Measurements from ENCODE around the gene ZAP70. TPM values are rescaled to one million over a fixed set of nuclear protein-coding genes. Genes with fewer than 3 reads are reported as not detected.

ZAP70 gene
- total RNA-seq, 1 experiment from 2014 or later, result not detected

DNA sequence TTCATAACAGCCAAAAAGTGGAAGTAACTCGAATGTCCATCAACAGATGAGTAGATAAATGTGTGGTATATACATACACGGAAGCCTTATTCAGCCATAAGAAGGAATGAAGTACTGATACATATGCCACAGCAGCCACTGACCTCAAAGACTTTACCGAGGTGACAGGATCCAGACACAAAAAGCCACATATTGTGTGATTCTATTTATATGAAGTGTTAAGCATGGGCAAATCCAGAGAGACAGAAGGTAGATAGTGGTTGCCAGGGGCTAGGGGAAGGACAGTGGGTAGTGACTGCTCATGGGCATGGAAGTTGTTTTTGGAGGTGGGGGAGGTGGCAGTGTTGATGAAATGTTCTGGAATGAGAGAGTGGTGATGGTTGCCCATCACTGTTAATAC, 33.9 kb downstream of the ZAP70 start:
- CTCF ChIA-PET, result no interaction called here
- POLR2A ChIA-PET (ENCODE audit: low non-redundant PET), result no interaction called here
- no peak for TF ChIP-seq EZH2 (IDR thresholded peaks at IDR 0.05; ENCODE audit: borderline replicate concordance, low read depth, low read length, poor library complexity, severe bottlenecking)
- TF ChIP-seq, protein P1, sequence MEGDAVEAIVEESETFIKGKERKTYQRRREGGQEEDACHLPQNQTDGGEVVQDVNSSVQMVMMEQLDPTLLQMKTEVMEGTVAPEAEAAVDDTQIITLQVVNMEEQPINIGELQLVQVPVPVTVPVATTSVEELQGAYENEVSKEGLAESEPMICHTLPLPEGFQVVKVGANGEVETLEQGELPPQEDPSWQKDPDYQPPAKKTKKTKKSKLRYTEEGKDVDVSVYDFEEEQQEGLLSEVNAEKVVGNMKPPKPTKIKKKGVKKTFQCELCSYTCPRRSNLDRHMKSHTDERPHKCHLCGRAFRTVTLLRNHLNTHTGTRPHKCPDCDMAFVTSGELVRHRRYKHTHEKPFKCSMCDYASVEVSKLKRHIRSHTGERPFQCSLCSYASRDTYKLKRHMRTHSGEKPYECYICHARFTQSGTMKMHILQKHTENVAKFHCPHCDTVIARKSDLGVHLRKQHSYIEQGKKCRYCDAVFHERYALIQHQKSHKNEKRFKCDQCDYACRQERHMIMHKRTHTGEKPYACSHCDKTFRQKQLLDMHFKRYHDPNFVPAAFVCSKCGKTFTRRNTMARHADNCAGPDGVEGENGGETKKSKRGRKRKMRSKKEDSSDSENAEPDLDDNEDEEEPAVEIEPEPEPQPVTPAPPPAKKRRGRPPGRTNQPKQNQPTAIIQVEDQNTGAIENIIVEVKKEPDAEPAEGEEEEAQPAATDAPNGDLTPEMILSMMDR (conservative IDR thresholded peaks at IDR 0.05; ENCODE audit: low read depth, low read length), result no peak
- no peak overlapping the region for H3K27ac ChIP-seq (ENCODE audit: low read depth, low read length, poor library complexity, severe bottlenecking)
- intact Hi-C loops (cut with micrococcal nuclease; ENCODE audit: unreplicated experiment), result no loop called here
- BruUV-seq (replicated peaks), result no TSS peak
- H3K27me3 ChIP-seq (replicated peaks; ENCODE audit: insufficient read depth, low read depth, low read length, poor library complexity), result no peaks in the 10 kb centered on the region
- H3K9me3 ChIP-seq (ENCODE audit: low read depth, low read length, poor library complexity, severe bottlenecking), result no peaks in the 10 kb centered on the region
- no peak for DNase-seq (ENCODE audit: low spot score)
- H3K36me3 ChIP-seq (ENCODE audit: insufficient read depth, low read length, poor library complexity, severe bottlenecking), result no peaks in the 10 kb centered on the region
- peaks cover 6% of the 10 kb centered on the region for H3K4me1 ChIP-seq (ENCODE audit: insufficient read depth, low read length, poor library complexity, severe bottlenecking)
- no peak overlapping the region for H3K4me3 ChIP-seq (ENCODE audit: low read depth, low read length, poor library complexity, severe bottlenecking)

DNA sequence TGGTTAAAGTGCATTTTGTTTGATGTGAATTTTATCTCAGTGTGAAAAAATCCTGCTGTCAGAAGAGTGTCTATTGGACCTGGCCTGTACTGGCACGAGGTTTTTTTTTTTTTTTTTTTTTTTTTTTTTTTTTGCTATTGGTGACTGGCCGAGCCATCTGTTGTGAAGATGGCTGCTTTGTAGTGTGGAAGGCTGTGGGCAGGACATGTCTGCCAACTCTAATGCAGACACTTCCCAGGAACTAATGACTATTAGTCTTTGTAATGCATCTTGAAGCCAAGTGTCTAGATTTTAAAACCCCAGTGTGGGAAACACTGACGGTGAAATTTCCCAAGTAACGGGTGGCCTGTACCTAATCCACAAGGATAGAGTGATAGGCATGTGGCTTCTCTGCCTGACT, 34.3 kb downstream of the ZAP70 start:
- no peak for TF ChIP-seq EZH2 (IDR thresholded peaks at IDR 0.05; ENCODE audit: borderline replicate concordance, low read depth, low read length, poor library complexity, severe bottlenecking)
- TF ChIP-seq, protein P1 (conservative IDR thresholded peaks at IDR 0.05; ENCODE audit: low read depth, low read length), result no peak
- no peak overlapping the region for H3K4me3 ChIP-seq (ENCODE audit: low read depth, low read length, poor library complexity, severe bottlenecking)
- H3K27ac ChIP-seq (ENCODE audit: low read depth, low read length, poor library complexity, severe bottlenecking), result no peak overlapping the region
- CTCF ChIA-PET, result no interaction called here
- DNase-seq (ENCODE audit: low spot score), result no peak
- H3K36me3 ChIP-seq (ENCODE audit: insufficient read depth, low read length, poor library complexity, severe bottlenecking), result no peaks in the 10 kb centered on the region
- intact Hi-C loops (cut with micrococcal nuclease; ENCODE audit: unreplicated experiment), result no loop called here
- H3K27me3 ChIP-seq (replicated peaks; ENCODE audit: insufficient read depth, low read depth, low read length, poor library complexity), result no peaks in the 10 kb centered on the region
- peaks cover 6% of the 10 kb centered on the region for H3K4me1 ChIP-seq (ENCODE audit: insufficient read depth, low read length, poor library complexity, severe bottlenecking)
- H3K9me3 ChIP-seq (ENCODE audit: low read depth, low read length, poor library complexity, severe bottlenecking), result no peaks in the 10 kb centered on the region
- BruUV-seq (replicated peaks), result no TSS peak
- POLR2A ChIA-PET (ENCODE audit: low non-redundant PET), result no interaction called here

DNA sequence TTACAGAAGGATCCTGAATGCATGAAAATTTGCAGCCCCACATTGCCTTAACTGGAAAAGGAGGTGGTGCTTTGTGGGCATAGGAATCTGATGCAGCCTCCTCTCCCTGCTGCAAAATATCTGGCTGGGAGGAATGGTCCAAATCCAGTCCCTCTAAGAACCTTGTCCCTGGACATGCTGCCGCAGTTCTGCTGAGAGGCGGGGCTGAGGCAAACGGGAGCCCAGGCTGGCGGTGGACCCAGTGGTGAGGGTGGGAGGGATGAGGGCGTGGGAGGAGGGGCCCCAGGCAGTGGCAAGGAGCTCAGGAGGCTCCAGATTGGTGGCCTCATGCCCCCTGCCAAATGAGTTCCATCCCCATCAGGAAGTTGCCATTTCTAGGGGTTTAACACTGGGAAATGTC, 36.2 kb downstream of the ZAP70 start:
- CTCF ChIA-PET, result no interaction called here
- DNase-seq (ENCODE audit: low spot score), result no peak
- peaks cover 6% of the 10 kb centered on the region for H3K4me1 ChIP-seq (ENCODE audit: insufficient read depth, low read length, poor library complexity, severe bottlenecking)
- intact Hi-C loops (cut with micrococcal nuclease; ENCODE audit: unreplicated experiment), result no loop called here
- TF ChIP-seq, protein P1 (conservative IDR thresholded peaks at IDR 0.05; ENCODE audit: low read depth, low read length), result no peak
- no peak for TF ChIP-seq EZH2 (IDR thresholded peaks at IDR 0.05; ENCODE audit: borderline replicate concordance, low read depth, low read length, poor library complexity, severe bottlenecking)
- H3K27me3 ChIP-seq (replicated peaks; ENCODE audit: insufficient read depth, low read depth, low read length, poor library complexity), result no peaks in the 10 kb centered on the region
- no peak overlapping the region for H3K4me3 ChIP-seq (ENCODE audit: low read depth, low read length, poor library complexity, severe bottlenecking)
- no peaks in the 10 kb centered on the region for H3K36me3 ChIP-seq (ENCODE audit: insufficient read depth, low read length, poor library complexity, severe bottlenecking)
- H3K27ac ChIP-seq (ENCODE audit: low read depth, low read length, poor library complexity, severe bottlenecking), result no peak overlapping the region
- no TSS peak for BruUV-seq (replicated peaks)
- no peaks in the 10 kb centered on the region for H3K9me3 ChIP-seq (ENCODE audit: low read depth, low read length, poor library complexity, severe bottlenecking)
- POLR2A ChIA-PET (ENCODE audit: low non-redundant PET), result no interaction called here

Measured in A673 (cell line).